ENCODE data around the gene ELMO1.

DNA sequence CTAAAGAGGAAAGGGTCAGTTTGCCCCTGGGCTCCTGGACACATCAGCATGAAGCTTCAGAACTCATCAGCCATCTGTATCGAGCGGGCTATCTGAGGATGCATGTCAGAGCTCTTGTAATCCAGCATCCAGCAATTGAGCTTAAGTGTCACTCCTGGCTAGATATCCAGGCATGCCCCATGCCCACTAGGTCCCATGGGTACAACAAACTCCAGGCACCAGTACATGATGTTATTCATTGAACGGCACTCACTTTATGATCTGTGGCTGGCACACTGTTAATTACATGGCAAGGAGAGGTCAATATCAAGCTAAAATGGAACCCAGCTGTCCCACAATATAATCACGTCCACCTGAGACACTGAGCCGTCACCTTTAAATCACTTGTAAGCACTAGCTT is 274.2 kb downstream of the ELMO1 start:
- TF ChIP-seq SP1 (IDR thresholded peaks at IDR 0.05; ENCODE audit: low read depth) (no peak), FOSL1 (IDR thresholded peaks at IDR 0.05; ENCODE audit: low read depth) (no peak), JUND (IDR thresholded peaks at IDR 0.05) (no peak), POLR2AphosphoS5 (IDR thresholded peaks at IDR 0.05; ENCODE audit: low read depth, low read length) (no peak), EZH2 (IDR thresholded peaks at IDR 0.05) (no peak), POLR2A (IDR thresholded peaks at IDR 0.05; ENCODE audit: borderline replicate concordance, extremely low read depth, insufficient read depth, insufficient read length) (no peak), CEBPB (IDR thresholded peaks at IDR 0.05; ENCODE audit: low read depth) (no peak), SIN3A (IDR thresholded peaks at IDR 0.05; ENCODE audit: low read depth) (no peak)
- TF ChIP-seq, protein P1, sequence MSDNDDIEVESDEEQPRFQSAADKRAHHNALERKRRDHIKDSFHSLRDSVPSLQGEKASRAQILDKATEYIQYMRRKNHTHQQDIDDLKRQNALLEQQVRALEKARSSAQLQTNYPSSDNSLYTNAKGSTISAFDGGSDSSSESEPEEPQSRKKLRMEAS (IDR thresholded peaks at IDR 0.05) = no peak
- TF ChIP-seq, protein P2, sequence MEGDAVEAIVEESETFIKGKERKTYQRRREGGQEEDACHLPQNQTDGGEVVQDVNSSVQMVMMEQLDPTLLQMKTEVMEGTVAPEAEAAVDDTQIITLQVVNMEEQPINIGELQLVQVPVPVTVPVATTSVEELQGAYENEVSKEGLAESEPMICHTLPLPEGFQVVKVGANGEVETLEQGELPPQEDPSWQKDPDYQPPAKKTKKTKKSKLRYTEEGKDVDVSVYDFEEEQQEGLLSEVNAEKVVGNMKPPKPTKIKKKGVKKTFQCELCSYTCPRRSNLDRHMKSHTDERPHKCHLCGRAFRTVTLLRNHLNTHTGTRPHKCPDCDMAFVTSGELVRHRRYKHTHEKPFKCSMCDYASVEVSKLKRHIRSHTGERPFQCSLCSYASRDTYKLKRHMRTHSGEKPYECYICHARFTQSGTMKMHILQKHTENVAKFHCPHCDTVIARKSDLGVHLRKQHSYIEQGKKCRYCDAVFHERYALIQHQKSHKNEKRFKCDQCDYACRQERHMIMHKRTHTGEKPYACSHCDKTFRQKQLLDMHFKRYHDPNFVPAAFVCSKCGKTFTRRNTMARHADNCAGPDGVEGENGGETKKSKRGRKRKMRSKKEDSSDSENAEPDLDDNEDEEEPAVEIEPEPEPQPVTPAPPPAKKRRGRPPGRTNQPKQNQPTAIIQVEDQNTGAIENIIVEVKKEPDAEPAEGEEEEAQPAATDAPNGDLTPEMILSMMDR (IDR thresholded peaks at IDR 0.05 in 2 of 3, conservative IDR thresholded peaks at IDR 0.05 in 1 of 3; ENCODE audit: borderline replicate concordance in 1 of 3, insufficient read depth in 1 of 3, low read depth in 2 of 3, low read length in 2 of 3) = no peak
- TF ChIP-seq, protein P3, sequence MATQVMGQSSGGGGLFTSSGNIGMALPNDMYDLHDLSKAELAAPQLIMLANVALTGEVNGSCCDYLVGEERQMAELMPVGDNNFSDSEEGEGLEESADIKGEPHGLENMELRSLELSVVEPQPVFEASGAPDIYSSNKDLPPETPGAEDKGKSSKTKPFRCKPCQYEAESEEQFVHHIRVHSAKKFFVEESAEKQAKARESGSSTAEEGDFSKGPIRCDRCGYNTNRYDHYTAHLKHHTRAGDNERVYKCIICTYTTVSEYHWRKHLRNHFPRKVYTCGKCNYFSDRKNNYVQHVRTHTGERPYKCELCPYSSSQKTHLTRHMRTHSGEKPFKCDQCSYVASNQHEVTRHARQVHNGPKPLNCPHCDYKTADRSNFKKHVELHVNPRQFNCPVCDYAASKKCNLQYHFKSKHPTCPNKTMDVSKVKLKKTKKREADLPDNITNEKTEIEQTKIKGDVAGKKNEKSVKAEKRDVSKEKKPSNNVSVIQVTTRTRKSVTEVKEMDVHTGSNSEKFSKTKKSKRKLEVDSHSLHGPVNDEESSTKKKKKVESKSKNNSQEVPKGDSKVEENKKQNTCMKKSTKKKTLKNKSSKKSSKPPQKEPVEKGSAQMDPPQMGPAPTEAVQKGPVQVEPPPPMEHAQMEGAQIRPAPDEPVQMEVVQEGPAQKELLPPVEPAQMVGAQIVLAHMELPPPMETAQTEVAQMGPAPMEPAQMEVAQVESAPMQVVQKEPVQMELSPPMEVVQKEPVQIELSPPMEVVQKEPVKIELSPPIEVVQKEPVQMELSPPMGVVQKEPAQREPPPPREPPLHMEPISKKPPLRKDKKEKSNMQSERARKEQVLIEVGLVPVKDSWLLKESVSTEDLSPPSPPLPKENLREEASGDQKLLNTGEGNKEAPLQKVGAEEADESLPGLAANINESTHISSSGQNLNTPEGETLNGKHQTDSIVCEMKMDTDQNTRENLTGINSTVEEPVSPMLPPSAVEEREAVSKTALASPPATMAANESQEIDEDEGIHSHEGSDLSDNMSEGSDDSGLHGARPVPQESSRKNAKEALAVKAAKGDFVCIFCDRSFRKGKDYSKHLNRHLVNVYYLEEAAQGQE (IDR thresholded peaks at IDR 0.05; ENCODE audit: low read depth) = no peak
